HG03558 (cell line): ENCODE data around the gene PORCN.
"Not testable (repeated sequence)": the region's sequence is repeated elsewhere in the genome, so short reads cannot be mapped to it uniquely, and the experiment has no call there.

Source experiments
- ATAC-seq: cut with Tn5 transposase; IDR thresholded peaks from one replicate; pipeline ENCODE4 v1.9.1; 2021; ENCODE audit warnings: moderate number of reproducible peaks; ENCODE audit not compliant: unreplicated experiment; ENCODE audit errors: extremely low read depth

The PORCN gene

DNA sequence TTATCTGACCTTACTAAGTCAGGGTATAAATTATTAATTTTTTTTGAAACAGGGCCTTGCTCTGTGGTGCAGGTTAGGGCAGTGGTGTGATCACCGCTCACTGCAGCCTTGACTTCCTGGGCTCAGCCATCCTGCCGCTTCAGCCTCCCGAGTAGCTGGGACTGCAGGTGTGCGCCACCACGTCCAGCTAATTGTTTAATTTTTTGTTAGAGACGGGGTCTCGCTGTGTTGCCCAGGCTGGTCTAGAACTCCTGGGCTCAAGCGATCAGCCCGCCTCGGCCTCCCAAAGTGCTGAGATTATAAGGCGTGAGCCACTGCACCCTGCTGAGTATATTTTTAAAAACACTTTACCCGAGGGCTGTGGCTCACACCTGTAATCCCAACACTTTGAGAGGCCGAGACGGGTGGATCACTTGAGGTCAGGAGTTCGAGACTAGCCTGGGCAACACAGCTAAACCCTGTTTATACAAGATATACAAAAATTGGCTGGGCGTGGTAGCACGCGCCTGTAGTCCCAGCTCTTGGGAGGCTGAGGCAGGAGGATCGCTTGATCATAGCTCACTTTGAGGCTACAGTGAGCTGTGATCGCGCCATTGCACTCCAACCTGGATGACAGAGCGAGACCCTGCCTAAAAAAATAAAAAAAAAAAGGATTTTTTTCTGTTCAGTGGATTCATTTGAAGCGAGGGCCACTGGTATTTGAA, 30.0 kb downstream of the PORCN start:
- no peak for ATAC-seq

DNA sequence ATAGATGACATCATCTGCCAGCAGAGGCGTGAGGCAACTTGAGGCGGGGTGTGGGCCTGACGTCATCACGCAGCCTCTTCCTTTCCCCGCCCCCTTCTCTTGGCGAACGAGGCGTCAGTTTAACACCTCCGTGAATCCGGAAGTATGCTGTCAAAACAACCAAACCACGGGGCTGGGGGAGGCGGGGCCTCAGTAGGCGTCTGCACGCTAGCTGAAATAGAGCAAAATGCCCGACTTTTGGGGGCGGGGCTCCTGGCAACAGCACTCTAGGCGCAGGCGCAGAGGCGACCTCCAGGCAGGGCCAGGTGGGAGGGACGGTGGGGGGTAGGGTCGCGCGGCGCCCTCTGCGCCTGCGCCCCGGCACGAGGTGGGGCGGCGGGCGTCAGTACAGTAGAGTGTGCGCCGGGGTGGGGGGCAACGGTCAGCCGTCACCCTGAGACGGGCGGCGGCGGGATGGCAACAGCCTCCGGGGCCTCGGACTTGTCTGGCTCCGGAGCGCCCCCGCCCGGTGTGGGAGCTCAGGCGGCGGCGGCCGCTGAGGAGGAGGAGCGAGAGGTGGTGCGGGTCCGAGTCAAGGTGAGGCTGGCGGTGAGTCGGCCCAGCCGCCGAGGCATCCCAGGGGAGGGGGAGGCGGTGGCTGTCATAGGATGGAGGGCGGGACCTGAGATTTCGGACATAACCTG, 30.7 kb downstream of the PORCN start, which contains the start of gene TBC1D25:
Gene TBC1D25, plus strand, starts transcription at position 370 of the 683 bp plus-strand sequence. Its CDS starts 84 bp downstream, at position 454.
- peak; percentile 45 for ATAC-seq

DNA sequence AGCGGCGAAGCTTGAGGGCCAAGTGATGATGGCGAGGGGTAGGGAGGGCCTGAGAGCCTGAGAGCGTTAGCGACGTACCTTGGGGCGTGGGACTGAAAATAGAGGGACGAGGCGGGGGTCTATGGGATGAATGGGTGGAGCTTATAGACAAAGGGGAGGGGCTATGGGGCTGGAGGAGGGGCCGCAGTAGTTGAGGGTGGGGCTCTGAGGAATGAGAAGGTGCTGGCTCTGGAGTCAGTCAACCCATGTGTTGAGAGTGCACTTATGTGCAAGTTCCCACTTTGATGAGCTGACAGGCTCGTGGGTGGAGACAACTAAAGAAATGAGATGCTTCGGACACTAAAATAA, 31.2 kb downstream of the PORCN start:
- ATAC-seq = no peak

DNA sequence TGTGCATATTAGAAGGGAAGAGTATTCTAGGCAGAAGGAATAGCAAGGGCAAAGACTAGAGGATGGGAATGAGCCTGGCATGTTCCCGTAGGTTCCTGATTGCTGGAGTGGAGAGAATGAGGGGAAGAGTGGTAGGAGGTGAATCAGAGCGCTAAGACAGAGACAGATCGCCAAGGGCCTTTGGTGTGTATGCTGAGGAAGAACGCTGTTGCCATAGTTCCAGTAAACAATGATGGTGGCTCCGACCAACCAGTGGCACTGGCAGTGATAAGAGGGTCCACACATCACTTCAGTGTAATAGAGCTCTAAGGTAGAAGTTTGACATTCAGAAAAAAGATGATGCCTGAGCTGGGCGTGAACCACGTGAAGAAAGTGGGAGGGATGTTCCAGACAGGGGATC, 31.7 kb downstream of the PORCN start:
- no peak for ATAC-seq

DNA sequence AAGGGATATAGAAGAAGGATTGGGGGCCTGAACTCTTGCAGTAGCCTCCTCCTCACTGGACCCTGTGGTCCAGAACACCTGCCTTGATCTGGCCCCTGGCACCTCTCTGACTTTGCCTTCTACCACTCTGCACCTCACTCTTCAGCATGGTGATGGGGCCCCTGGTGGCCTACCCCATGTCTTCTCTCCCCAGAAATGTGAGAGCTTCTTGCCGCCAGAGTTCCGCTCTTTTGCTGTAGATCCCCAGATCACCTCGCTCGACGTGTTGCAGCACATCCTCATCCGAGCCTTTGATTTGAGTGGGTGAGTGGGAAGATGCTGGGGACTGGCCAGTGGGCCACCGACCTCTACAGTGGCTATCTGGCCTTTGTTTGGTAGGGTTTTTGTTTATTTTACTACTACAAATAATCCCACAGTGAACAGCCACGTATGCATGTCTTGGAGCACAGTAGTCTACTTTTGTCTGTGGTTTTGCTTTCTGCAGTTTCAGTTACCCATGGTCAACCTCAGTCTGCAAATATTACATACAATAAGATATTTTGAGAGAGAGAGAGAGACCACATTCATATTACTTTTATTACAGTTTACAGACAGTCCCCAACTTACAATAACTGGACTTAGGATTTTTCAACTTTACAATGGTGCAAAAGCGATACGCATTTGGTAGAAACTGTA, 32.5 kb downstream of the PORCN start:
- no peak for ATAC-seq

DNA sequence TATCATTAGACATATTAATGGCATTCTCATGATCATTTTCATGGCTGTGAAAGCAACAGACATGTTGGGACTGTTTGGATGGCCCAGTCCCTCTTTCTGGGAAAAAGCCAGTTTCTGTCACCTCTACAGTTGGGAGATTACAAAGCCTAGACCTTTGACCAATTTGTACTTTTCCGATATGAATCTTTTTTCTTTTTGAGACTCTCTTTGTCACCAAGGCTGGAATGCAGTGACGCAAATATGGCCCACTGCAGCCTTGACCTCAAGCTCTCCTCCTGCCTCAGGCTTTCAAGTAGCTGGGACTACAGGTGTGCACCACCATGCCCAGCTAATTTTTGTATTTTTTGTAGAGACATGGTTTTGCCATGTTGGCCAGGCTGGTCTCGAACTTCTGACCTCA, 40.1 kb downstream of the PORCN start:
- ATAC-seq = no peak

DNA sequence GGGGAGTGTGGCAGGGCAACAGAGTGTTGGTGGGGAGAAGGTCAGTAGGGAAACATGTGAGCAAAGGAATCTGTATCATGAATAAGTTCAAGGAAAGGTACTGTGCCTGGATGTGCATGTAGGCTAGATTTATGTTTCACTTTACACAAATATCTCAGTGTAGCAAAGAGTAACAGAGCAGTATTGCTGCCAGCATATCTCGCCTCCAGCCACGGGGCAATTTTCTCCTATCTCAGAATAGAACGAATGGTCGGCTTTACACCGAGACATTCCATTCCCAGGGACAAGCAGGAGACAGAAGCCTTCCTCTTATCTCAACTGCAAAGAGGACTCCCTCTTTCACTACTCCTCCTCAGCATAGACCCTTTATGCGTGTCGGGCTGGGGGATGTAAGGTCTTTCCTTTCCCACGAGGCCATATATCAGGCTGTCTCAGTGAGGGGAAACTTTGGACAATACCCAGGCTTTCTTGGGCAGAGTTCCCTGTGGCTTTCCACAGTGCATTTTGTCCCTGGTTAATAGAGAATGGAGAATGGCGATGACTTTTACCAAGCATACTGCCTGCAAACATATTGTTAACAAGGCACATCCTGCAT, 47.0 kb downstream of the PORCN start:
- ATAC-seq = not testable (repeated sequence)

DNA sequence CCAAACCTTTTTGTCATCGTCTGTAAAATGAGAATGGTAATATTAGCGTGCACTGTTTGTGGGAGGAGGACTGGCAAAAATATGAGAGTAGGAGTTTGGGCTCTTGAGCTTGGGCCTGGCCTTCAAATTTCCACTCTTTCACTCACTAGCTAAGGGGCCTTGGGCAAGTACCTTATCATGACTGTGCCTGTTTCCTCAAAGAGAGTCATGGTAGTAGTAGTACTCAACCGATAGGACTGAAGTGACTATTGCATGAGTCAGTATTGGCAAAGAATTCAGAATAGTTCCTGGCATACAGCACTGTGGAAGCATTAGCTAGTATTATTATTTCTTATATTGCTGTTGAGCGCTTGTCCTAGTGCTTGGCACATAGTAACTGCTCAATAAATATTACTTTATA, 49.5 kb downstream of the PORCN start:
- ATAC-seq = no peak

DNA sequence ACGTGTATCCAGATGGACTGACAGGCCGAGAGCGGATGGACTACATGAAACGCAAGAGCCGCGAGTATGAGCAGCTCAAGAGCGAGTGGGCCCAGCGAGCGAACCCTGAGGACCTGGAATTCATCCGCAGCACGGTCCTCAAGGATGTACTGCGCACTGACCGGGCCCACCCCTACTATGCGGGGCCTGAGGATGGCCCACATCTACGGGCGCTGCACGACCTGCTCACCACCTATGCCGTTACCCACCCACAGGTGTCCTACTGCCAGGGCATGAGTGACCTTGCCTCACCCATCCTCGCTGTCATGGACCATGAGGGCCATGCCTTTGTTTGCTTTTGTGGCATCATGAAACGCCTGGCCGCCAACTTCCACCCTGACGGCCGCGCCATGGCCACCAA, 50.8 kb downstream of the PORCN start:
- ATAC-seq = no peak

DNA sequence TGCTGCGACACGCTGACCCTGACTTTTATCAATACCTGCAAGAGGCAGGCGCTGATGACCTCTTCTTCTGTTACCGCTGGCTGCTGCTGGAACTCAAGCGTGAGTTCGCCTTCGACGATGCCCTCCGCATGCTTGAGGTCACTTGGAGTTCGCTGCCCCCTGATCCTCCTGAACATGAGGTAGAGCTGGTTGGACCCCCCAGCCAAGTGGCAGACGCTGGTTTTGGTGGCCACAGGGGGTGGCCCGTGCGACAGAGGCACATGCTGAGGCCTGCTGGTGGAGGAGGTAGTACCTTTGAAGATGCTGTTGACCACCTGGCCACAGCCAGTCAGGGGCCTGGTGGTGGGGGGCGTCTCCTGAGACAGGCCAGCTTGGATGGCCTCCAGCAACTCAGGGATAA, 51.3 kb downstream of the PORCN start:
- no peak for ATAC-seq

DNA sequence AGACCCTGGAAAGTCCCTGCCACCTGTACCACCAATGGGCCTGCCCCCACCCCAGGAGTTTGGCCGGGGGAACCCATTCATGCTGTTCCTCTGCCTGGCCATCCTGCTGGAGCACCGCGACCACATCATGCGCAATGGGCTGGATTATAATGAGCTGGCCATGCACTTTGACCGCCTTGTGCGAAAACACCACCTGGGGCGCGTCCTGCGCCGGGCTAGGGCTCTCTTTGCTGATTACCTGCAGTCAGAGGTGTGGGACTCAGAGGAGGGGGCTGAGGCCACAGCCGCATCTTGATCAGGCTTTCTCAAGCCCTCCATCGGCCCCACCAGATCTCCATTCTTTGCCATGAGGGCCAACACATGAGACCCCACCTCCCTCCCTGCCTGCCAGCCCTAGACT, 51.9 kb downstream of the PORCN start:
- ATAC-seq = no peak

DNA sequence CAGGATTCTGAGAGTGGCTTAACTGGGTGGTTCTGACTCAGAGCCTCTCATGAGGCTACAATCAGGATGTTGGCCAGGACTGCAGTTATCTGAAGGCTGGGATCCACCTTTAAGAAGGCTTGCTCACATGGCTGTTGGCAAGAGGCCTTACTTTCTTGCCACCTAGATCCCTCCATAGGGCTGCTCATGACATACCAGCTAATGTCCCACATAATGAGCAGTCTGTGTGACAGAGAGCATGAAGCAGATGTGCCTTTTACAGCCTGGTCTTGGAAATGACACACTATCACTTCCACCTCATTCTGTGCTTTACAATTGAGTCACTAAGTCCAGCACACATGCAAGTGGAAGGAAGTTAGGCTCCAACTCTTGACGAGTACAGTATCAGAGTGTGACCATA, 61.2 kb downstream of the PORCN start:
- peak; percentile 37 for ATAC-seq
